ENCODE data around the gene CHAD. TPM values are rescaled to one million over a fixed set of nuclear protein-coding genes. Genes with fewer than 3 reads are reported as not detected.

The CHAD gene
- total RNA-seq, 1 experiment from 2014 or later: 0.57 TPM

GRCh38 chr17:50495918-50496317 lies 27.2 kb upstream of the CHAD start:
- H2AFZ ChIP-seq (ENCODE audit: low read length): no peak overlapping the region
- Mint-ChIP-seq H3K4me1 (peaks cover 2% of the 10 kb centered on the region in 2 experiments; a peak in 3 of 4 replicates), H3K27ac (no peak overlapping the region)

More at GRCh38 chr17:50495918-50496317, 27.2 kb upstream of the CHAD start:
- H3K27me3 ChIP-seq (ENCODE audit: insufficient read depth, low read length): no peaks in the 10 kb centered on the region
- H4K8ac ChIP-seq (replicated peaks; ENCODE audit: insufficient read length, low read depth, low read length): no peak overlapping the region
- Mint-ChIP-seq H3K9me3 (no peaks in the 10 kb centered on the region), H3K4me3 (no peak overlapping the region), H3K27me3 (ENCODE audit: low read depth) (peaks cover 3% of the 10 kb centered on the region; the same call in 1 of the 2 replicates), H3K36me3 (ENCODE audit: insufficient read depth in 1 of 3, low read depth in 3 of 3) (no peaks in the 10 kb centered on the region)
- no peaks in the 10 kb centered on the region for H3K23me2 ChIP-seq (ENCODE audit: insufficient read length, low read depth, low read length, poor library complexity, severe bottlenecking)
- no peak overlapping the region for H2AK5ac ChIP-seq (ENCODE audit: insufficient read length, low read length)
- no peak overlapping the region for H3K4ac ChIP-seq (ENCODE audit: low read depth, low read length)
- H3K23ac ChIP-seq (ENCODE audit: insufficient read length, low read depth, low read length): no peak overlapping the region
- no peak overlapping the region for H3K27ac ChIP-seq (ENCODE audit: insufficient read length, low read depth, low read length)
- no peak overlapping the region for H2BK12ac ChIP-seq (ENCODE audit: insufficient read length, low read depth, low read length)
- no CpG with 5 or more reads among the region's 8 CpGs for WGBS (ENCODE audit: extremely low coverage, insufficient read length, low lambda C conversion rate)
- H2BK5ac ChIP-seq (ENCODE audit: insufficient read length, low read length): no peak overlapping the region
- no peak overlapping the region for H2BK15ac ChIP-seq (ENCODE audit: low read depth, low read length)
- no peaks in the 10 kb centered on the region for H3K4me1 ChIP-seq (ENCODE audit: insufficient read depth, low read length)
- H3K56ac ChIP-seq (ENCODE audit: insufficient read length, low read depth, low read length): no peak overlapping the region
- no peaks in the 10 kb centered on the region for H3K79me1 ChIP-seq (ENCODE audit: insufficient read depth, low read depth, low read length, poor library complexity, severe bottlenecking)
- H3K9me3 ChIP-seq (ENCODE audit: control insufficient read depth, low read depth, low read length): no peaks in the 10 kb centered on the region
- H2BK20ac ChIP-seq (ENCODE audit: low read depth, low read length, poor library complexity, severe bottlenecking): no peak overlapping the region
- no peak overlapping the region for H3T11ph ChIP-seq (ENCODE audit: low read length)
- H4K91ac ChIP-seq (ENCODE audit: insufficient read length, low read depth, low read length): no peak overlapping the region
- H2BK120ac ChIP-seq (ENCODE audit: low read depth, low read length, poor library complexity, severe bottlenecking): no peak overlapping the region
- H4K5ac ChIP-seq (ENCODE audit: insufficient read length, low read depth, low read length): no peak overlapping the region
- no peaks in the 10 kb centered on the region for H4K20me1 ChIP-seq (ENCODE audit: control insufficient read depth, insufficient read depth, insufficient read length)
- DNase-seq: no peak
- H3K18ac ChIP-seq (ENCODE audit: insufficient read length, low read depth, low read length): no peak overlapping the region
- H3K79me2 ChIP-seq (ENCODE audit: insufficient read depth, low read length): no peaks in the 10 kb centered on the region
- H3K14ac ChIP-seq (ENCODE audit: insufficient read depth, low read length): no peak overlapping the region
- H3K4me2 ChIP-seq (ENCODE audit: insufficient read depth, insufficient read length, low read length): no peak overlapping the region
- no peak for TF ChIP-seq CTCF (conservative IDR thresholded peaks at IDR 0.05)
- H3K9ac ChIP-seq (ENCODE audit: extremely low read depth, insufficient read length, low read length): no peak overlapping the region

Measured in H9 (cell line).